G401 (cell line): ENCODE data around the gene EDRF1. TPM values are rescaled to one million over a fixed set of nuclear protein-coding genes. Genes with fewer than 3 reads are reported as not detected.
A peak's percentile ranks its signal among the peaks of the same experiment; 100 is the strongest.
"Not testable (repeated sequence)": the region's sequence is repeated elsewhere in the genome, so short reads cannot be mapped to it uniquely, and the experiment has no call there.

Experiments
- DNase-seq: peaks from one replicate; pipeline ENCODE4 v3.0.0-alpha.2; 2015; ENCODE audit warnings: low spot score
- in situ Hi-C: cut with HindIII; loops from 2 replicates; pipeline ENCODE4 v1.10.0; 2016; ENCODE audit warnings: low sequenced_read_pairs, mixed read lengths
- total RNA-seq: library from RNA; depleted of rRNA; stranded (reverse); fragments of >200 nt; shearing (Covaris generic); gene quantifications from 2 replicates; pipeline ENCODE4 v1.2.3, GENCODE V29; 2014; rRNA removed

The EDRF1 gene
- 31.0 and 31.1 TPM in 2 replicates for total RNA-seq

DNA sequence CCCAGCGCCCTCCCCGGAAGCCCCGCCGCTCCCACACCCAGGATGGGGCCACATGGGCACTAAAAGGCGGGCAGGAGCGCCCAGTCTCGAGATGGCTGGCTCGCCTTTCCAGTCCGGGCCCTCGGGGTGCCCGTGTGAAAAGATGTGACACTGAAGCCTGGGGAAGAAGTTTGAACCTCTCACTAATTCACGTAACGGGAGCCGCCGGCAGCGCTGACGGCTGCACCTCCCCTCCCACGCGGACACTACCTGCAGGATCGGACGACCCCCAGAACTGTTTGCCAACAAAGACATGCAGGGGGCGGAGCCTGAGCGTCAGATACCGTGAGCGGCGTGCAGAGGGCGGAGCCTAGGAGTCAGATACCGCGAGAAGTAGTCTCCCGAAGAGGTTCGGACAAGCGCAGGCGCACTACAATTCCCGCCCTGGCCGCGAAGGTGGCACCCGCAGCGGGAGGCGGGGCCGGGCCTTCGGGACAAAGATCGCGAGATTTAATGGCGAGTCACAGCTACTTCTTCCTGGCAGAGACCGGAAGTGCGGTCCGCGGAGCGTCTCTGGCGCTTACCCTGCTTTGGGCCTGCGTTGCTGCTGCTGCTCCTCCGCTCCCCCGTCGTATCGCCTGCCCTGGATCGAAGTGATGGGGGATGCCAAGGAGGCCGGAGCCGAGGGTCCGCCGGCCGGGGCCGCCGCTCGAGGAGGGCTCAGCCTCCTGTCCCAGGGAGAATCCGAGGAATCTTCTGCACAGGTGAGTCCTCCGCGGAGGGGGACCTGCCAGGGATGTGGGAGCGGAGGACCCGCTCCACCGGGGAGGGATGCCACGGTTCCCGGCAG is at the start of gene EDRF1:
TSS of gene EDRF1 (plus strand) at position 537 of the 829 bp plus-strand sequence. CDS start at position 636, 99 bp downstream.
- DNase-seq = peak; percentile 99
- in situ Hi-C loops = no loop called here

DNA sequence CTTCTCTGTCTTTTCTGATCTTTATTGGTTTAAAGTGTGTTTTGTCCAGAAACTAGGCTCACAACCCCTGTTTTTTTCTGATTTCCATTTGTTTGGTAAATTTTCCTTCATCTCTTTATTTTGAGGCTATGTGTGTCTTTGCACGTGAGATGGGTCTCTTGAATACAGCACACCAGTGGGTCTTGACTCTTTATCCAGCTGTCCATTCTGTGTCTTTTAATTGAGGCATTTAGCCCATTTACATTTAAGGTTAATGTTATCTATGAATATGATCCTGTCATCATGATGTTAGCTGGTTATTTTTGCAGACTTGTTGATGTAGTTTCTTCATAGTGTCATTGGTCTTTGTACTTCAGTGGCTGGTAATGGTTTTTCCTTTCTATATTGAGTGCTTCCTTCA is 46.6 kb upstream of the EDRF1 start:
- DNase-seq = no peak
- in situ Hi-C loops = no loop called here

DNA sequence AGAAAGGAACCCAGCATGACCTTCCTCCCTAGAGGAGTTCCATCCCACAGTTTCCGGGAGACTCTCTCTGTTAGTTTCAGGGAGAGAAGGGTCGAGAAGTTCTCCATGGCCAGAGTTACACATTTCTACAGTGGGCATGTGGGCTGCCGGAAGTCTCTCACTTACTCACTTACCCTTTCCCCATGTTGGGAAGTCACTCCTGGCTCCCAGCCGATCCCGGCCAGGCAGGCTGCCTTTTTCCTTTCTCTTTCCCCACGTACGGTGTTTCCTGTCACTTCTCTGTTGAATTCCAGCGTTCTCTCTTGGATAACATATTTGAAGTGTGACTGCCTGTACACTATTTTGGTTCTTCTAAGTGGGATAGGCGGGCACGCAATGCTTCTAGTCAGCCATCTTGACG is 40.1 kb upstream of the EDRF1 start:
- no peak for DNase-seq
- in situ Hi-C loops = no loop called here

- in situ Hi-C loops = no loop called here
These were observed 36.4 kb upstream of the EDRF1 start, which contains the start of gene TEX36 for GRCh38 chr10:125683063-125683462. Gene TEX36 (minus strand): TSS chr10:125683163. CDS start chr10:125682989, 174 bp downstream.

GRCh38 chr10:125683821-125684220 is 35.7 kb upstream of the EDRF1 start:
- no peak for DNase-seq
- in situ Hi-C loops = no loop called here

More at GRCh38 chr10:125683063-125683462, 36.4 kb upstream of the EDRF1 start, which contains the start of gene TEX36:
- no peak for DNase-seq

DNA sequence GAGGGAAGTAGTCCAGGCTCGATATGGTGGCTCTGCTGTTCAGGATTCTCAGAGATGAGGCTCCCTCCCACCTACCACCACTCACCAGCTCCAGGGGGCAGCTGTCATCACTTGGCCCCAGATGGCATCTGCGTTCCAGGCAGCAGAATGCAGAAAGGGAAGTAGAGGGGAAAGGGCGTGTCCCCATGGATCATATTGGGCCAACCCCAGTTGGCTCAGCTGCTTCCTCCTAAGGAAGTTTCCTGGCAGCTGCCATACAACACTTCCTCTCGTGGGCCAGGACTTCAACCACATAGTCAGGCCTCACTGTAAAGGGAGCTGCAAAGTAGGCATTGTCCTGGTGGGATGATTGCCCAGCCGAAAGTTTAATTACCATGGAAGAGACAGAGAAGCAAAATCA is 34.9 kb upstream of the EDRF1 start:
- in situ Hi-C loops = no loop called here

DNA sequence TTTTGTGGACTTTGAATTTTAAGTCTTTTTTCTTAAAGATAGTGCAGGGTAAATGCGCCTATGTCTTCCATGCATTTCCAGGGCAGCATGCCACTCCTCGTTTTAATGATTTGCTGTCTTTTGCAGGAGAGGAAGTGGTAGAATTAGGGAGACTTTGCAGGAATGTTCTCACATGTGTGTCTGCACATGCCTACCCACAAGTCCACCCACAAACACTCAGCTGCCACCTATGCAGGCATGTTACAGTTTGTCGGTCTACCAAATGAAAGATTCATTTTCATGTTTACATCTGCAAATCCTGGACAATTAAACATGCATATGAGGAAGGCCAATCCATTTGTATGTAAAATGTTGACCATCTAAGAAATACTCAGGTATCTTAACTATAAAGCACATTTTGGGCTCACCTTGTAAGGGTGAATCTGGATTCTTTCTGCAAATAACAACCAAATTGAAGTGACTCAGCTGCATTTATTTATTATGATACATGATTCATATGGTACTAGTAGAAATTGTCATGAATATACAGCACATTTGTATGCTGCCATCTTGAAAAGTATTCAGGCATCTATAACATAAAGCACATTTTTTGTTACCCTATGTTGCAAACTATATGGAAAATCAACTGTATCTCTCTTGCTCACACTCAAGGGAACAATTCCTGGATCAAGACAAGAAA is 31.9 kb upstream of the EDRF1 start:
- in situ Hi-C loops = no loop called here
- DNase-seq = no peak

More for the DNA sequence above, 34.9 kb upstream of the EDRF1 start:
- DNase-seq = no peak

GRCh38 chr10:125689955-125690569 is 29.4 kb upstream of the EDRF1 start:
- DNase-seq = no peak
- in situ Hi-C loops = no loop called here

DNA sequence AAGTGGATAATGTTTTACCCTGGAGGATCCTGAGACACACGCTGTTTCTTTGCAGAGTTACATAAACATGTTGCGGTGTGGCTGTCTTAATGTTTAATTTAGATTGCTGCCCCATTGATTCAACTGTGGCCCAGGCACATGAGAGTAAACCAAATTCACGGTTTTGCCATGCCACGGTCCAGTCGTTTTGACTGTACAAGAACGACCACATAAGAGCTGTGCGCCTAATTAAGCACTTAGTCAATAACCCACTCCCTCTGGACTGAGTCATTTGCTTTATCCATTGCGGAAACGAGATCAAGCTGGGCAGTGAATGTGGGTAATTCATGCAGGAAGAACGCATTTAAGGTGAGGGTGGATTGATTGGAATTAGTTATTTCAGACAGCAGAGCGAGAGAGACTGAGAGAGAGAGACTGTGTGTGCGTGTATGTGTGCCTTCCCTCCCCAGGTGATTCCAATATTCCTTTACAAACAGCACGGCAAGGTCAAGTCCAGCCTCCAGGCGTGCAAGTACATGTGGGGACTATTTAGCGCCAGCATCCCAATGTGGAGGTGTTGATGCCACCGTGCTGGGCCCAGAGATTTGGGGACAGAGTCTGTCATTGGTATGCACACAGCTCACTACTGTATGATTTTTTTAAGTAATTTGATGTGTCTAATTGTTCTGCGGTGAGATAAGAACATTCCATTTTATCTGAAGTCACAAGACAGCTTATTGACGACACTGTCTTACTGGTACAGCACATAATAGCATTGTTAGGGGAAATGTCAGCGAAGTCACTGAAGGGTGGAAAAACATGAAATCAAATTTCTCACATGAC is 28.1 kb upstream of the EDRF1 start:
- DNase-seq = no peak
- in situ Hi-C loops = no loop called here

GRCh38 chr10:125692196-125692595 is 27.3 kb upstream of the EDRF1 start:
- in situ Hi-C loops = no loop called here

GRCh38 chr10:125692601-125693523 is 26.6 kb upstream of the EDRF1 start:
- DNase-seq = no peak
- in situ Hi-C loops = no loop called here

More at GRCh38 chr10:125692196-125692595, 27.3 kb upstream of the EDRF1 start:
- DNase-seq = no peak

DNA sequence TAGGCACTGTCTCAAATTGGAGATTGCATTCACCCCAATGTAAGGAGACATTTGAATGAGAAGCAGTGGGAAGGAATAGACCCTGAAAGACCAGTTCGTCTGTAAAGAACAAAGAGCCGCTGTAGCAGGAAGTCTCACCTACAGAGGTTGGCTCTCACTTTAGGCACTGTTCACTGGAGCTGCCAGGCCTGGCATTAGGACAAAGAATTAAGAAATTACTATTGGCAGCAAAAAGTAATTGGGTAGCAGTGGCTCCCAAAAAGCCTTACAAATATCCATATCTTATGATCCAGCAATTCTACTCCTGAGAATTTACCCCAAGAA is 26.0 kb upstream of the EDRF1 start:
- in situ Hi-C loops = no loop called here
- no peak for DNase-seq

DNA sequence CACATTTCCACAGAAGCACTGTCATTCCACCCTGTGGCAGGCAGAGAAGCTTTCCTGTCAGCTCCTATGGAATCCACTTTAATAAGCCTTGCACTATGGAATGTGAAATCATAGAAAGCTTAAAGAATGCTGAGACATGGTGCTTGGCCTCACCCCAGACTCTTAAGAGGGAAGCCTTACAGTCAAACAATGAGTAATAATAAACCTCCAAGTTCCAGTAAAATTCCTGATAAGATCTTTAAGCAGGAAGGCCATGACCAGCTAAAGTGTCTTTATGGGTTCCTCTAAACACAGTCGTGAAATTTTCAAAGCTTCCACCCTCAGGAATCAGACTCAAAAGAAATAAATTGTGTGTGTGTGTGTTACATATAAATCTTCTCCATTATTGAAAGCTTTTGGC is 24.6 kb upstream of the EDRF1 start:
- no peak for DNase-seq

DNA sequence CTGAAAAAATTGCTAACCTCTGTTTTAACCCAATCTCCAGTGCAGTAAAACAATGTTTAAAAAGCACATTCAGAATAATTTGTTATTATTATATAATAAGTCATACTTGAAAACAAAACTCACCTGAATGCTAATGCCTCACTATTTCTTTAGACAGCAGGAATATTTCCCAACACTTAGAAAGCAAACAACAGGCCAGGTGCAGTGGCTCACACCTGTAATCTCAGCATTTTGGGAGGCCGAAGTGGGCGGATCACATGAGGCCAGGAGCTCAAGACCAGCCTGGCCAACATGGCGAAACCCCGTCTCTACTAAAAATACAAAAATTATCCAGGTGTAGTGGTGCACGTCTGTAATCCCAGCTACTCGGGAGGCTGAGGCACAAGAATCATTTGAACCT is 22.6 kb upstream of the EDRF1 start:
- in situ Hi-C loops, DNase-seq: not testable (repeated sequence)

More for the DNA sequence above, 24.6 kb upstream of the EDRF1 start:
- in situ Hi-C loops = no loop called here

DNA sequence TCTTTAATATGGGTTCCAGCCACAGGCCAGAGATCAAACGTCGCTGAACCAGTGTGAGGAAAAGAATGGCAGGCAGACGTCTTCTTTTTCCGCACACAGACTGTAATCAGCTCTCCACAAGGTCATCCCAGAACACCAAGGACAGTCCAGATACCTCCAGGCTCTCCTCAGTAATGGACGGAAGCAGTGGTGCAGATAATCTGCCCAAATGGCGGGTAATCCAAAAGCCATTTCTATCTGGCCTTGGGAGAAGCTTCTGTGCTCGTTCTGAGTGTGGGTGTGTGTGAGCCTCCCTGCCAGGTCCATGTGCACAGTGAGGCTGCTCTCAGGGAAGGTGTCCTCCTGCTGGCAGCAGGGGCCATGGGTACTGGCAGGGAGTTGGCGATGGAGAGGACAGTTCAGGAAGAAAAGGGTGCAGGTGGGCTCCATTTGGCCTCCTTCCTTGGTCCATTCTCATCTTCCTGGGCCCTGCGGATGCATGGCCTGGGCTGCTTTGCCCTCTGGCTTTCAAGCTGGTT is 21.0 kb upstream of the EDRF1 start:
- in situ Hi-C loops = no loop called here
- DNase-seq = no peak

DNA sequence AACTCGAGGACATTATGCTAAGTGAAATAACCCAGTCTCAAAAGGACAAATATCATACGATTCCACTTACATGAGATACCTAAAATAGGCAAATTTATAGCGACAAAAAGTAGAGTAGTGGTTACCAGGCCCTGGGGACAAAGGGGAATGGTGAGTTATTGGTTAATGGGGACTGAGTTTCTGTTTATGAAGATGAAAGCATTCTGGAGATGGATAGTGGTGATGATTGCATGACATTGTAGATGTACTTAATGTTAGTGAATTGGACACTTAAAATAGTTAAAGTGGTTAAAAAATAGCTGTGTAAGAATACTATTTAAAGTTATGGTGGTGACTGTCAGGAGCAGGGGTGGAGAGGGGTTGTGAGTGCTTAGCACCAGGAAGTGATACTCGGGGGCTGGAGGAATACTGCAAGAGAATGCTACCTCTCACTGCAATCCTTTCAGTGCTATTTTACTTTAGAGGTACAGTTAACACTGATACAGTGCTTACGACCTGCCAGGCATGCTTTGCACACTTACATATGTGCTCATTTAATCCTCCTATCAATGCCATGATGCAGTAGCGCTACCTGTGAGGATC is 19.9 kb upstream of the EDRF1 start:
- in situ Hi-C loops = no loop called here
- DNase-seq = no peak

DNA sequence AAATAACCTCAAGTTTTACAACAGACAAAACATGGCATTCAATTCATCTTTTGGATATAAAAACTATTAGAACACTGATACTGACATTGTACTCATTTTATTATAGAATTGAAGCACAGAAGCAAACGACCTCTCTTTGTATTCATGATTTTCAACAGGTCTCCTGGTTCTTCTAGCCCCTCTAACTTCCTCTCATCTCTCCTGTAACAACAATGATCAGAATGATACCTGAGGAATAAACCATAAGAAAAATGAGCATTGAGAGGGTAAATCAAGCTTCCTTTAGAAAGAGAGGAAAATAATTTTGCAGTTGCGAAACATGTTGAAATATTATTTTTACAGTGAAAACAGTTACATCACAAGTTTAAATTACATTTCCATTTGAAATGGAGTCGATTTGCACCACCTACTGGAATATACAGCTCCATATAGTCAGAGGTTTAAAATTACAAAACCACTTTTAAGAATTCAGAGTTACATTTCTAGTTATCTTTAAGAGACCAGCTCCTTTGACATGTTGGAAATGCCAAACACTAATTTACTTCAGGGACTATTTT is 19.1 kb upstream of the EDRF1 start:
- DNase-seq = no peak
- in situ Hi-C loops = no loop called here
